DND-41 (cell line): ENCODE measurements around the gene COL23A1.

Source experiments
- ATAC-seq: fragments of 200-7000 bp; cut with Tn5 transposase; 3 replicates; pipeline ENCODE4 v1.9.1; 2021; ENCODE audit warnings: low read depth; ENCODE audit not compliant: insufficient read depth
- DNase-seq: peaks from one replicate; pipeline ENCODE4 v3.0.0-alpha.2; 2020
- H2AFZ ChIP-seq: 2 replicates; pipeline ENCODE4 v1.6.0; 2012; ENCODE audit warnings: low read depth, low read length
- H3K27ac ChIP-seq: 2 replicates; pipeline ENCODE4 v1.5.1; 2012; ENCODE audit warnings: low read length, inconsistent platforms
- H3K27me3 ChIP-seq: fragments of 200-600 bp; sonication (generic); 2 replicates; pipeline ENCODE4 v1.6.0; 2012; ENCODE audit warnings: low read length, mild to moderate bottlenecking, inconsistent platforms; ENCODE audit not compliant: insufficient read depth, poor library complexity
- H3K36me3 ChIP-seq: 2 replicates; pipeline ENCODE4 v1.5.1; 2012; ENCODE audit warnings: low read length, inconsistent platforms; ENCODE audit not compliant: insufficient read depth
- H3K4me1 ChIP-seq: 2 replicates; pipeline ENCODE4 v1.5.1; 2012; ENCODE audit warnings: mild to moderate bottlenecking, low read length; ENCODE audit not compliant: insufficient read depth
- H3K4me2 ChIP-seq: 2 replicates; pipeline ENCODE4 v1.6.0; 2012; ENCODE audit warnings: mild to moderate bottlenecking, moderate library complexity, low read length, inconsistent platforms; ENCODE audit not compliant: insufficient read depth
- H3K4me3 ChIP-seq, 2 experiments: fragments of 200-600 bp in 1 of 2; shearing (Covaris generic) in 1 of 2; 2 replicates each; pipeline ENCODE4 v1.5.1; 2012 to 2016; ENCODE audit warnings: inconsistent platforms in 2 of 2, low read length in 2 of 2, mild to moderate bottlenecking in 2 of 2, low read depth in 1 of 2, moderate library complexity in 1 of 2
- H3K79me2 ChIP-seq: 2 replicates; pipeline ENCODE4 v1.6.0; 2012; ENCODE audit warnings: low read length, inconsistent platforms; ENCODE audit not compliant: insufficient read depth
- H3K9ac ChIP-seq: 2 replicates; pipeline ENCODE4 v1.6.0; 2012; ENCODE audit warnings: low read depth, mild to moderate bottlenecking, inconsistent platforms, low read length, moderate library complexity
- H3K9me3 ChIP-seq: 2 replicates; pipeline ENCODE4 v1.5.1; 2012; ENCODE audit warnings: low read length, moderate library complexity, mild to moderate bottlenecking, inconsistent platforms; ENCODE audit not compliant: insufficient read depth, severe bottlenecking
- H4K20me1 ChIP-seq: 2 replicates; pipeline ENCODE4 v1.6.0; 2012; ENCODE audit warnings: low read length; ENCODE audit not compliant: insufficient read depth
- EZH2 ChIP-seq: IDR thresholded peaks from 3 replicates; pipeline ENCODE4 v1.6.1; 2012; ENCODE audit warnings: borderline replicate concordance, low read depth, mild to moderate bottlenecking, moderate library complexity, low read length, inconsistent platforms; ENCODE audit not compliant: severe bottlenecking
- TF ChIP-seq, protein P1 (sequence below): IDR thresholded peaks from 2 replicates; pipeline ENCODE4 v1.5.1; 2012; ENCODE audit warnings: borderline replicate concordance, low read length, moderate library complexity, mild to moderate bottlenecking; ENCODE audit not compliant: poor library complexity, severe bottlenecking; ENCODE audit errors: extremely low read depth

Gene COL23A1

DNA sequence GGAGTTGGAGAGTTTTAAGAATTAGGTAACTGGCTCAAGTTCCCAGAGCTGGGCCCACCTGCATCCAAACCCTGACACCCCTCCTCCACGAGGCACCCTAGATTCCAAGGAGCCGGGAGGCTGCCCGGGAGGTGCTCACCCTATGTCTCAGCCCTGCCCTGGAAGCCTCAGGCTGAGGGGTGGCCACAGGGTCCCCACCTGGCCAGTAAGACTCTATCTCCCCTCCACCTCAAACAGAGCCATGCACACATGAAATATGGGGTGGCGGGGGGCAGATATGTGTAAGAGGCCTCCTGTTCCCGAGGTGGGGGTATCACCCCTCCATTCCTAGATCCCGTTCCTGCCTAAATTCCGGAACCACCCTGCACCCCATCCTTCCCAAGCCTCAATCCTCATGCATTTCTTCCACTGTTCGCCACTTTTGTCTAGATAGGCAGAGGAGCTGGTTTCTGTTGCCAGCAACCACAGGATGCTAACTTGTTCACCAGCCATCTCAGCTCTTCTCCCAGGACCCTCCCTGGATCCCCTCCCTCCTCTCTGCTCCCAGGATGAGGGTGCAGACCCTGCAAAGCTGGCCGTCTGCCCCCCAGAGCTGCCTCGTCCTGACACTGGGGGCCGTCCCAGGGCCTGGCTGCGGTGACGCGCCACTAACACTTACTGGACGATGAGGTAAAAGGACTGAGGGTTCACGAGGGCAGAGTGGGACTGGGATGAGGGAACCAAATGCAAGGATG, 44.1 kb downstream of the COL23A1 start:
- H3K79me2 ChIP-seq = no peaks in the 10 kb centered on the region
- H3K36me3 ChIP-seq = no peaks in the 10 kb centered on the region
- DNase-seq (no peak), ATAC-seq (no peak)
- H2AFZ ChIP-seq = no peak overlapping the region
- H3K9ac ChIP-seq = no peak overlapping the region
- TF ChIP-seq EZH2 = no peak
- TF ChIP-seq, protein P1, sequence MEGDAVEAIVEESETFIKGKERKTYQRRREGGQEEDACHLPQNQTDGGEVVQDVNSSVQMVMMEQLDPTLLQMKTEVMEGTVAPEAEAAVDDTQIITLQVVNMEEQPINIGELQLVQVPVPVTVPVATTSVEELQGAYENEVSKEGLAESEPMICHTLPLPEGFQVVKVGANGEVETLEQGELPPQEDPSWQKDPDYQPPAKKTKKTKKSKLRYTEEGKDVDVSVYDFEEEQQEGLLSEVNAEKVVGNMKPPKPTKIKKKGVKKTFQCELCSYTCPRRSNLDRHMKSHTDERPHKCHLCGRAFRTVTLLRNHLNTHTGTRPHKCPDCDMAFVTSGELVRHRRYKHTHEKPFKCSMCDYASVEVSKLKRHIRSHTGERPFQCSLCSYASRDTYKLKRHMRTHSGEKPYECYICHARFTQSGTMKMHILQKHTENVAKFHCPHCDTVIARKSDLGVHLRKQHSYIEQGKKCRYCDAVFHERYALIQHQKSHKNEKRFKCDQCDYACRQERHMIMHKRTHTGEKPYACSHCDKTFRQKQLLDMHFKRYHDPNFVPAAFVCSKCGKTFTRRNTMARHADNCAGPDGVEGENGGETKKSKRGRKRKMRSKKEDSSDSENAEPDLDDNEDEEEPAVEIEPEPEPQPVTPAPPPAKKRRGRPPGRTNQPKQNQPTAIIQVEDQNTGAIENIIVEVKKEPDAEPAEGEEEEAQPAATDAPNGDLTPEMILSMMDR = no peak
- H3K4me1 ChIP-seq = peaks cover 7% of the 10 kb centered on the region; the same call in 1 of the 2 replicates
- H4K20me1 ChIP-seq = no peaks in the 10 kb centered on the region
- no peaks in the 10 kb centered on the region for H3K9me3 ChIP-seq
- H3K4me3 ChIP-seq = no peak overlapping the region
- H3K27ac ChIP-seq = no peak overlapping the region
- H3K4me2 ChIP-seq = no peak overlapping the region
- H3K27me3 ChIP-seq = no peaks in the 10 kb centered on the region

DNA sequence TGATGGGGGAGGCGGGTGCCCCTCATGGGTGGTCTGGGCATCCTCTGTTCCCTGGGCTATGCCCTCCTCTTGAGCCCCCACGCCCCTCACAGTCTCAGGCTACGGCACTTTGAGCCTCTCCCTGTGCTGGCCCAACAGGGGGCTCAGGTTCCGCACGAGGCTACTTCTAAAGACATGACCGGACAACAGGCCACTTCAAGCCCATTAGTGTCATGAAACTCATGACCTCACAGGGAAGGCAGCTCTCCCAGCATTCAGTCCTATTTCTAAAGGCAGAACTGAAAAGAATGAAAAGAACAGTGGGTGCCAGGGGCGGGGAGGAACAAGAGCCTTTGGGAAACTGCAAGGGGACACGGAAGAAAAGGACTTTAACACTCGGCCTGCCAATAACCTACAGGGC, 45.0 kb downstream of the COL23A1 start:
- H4K20me1 ChIP-seq = no peaks in the 10 kb centered on the region
- TF ChIP-seq, protein P1 = no peak
- TF ChIP-seq EZH2 = no peak
- H3K4me2 ChIP-seq = no peak overlapping the region
- no peak overlapping the region for H3K9ac ChIP-seq
- no peak for ATAC-seq
- H3K36me3 ChIP-seq = no peaks in the 10 kb centered on the region
- no peak overlapping the region for H3K4me3 ChIP-seq
- no peaks in the 10 kb centered on the region for H3K79me2 ChIP-seq
- no peaks in the 10 kb centered on the region for H3K9me3 ChIP-seq
- no peak overlapping the region for H2AFZ ChIP-seq
- no peak for DNase-seq
- no peak overlapping the region for H3K27ac ChIP-seq
- H3K4me1 ChIP-seq = peaks cover 2% of the 10 kb centered on the region; the same call in 1 of the 2 replicates
- no peaks in the 10 kb centered on the region for H3K27me3 ChIP-seq

DNA sequence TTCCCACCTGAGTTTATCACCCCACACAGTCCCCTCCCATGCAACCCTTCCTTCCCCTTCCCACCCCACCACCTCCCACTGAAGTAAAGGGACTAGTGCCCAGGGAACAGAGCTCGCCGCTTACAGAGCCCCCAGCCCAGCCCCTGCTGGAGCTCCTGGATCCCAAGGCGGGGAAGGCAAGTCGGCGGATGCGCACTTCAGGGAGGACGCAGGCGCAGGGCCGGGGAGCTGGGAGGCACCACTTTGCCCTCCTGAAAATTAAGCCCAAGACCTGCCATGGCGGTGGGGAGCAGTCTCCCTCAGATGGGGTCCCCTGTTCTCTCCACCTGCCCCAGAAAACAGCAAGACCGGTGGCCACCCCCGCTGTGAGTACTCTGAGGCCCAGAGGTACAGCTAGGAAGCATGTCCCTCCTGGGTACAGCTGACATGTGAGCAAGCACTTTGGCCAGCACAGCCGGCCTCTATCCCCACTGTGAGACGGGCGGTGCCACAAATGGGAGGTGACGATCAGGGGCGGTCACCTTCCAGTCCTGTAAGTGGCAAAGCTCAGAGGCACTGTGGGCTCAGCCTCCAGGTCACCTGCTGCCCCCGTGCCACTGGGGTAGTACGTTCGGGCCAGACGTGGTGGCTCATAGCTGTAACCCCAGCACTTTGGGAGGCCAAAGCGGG, 45.9 kb downstream of the COL23A1 start:
- no peaks in the 10 kb centered on the region for H3K4me1 ChIP-seq
- H3K36me3 ChIP-seq = no peaks in the 10 kb centered on the region
- H3K79me2 ChIP-seq = no peaks in the 10 kb centered on the region
- H3K4me3 ChIP-seq = no peak overlapping the region
- no peaks in the 10 kb centered on the region for H3K9me3 ChIP-seq
- H3K27me3 ChIP-seq = no peaks in the 10 kb centered on the region
- no peak overlapping the region for H2AFZ ChIP-seq
- TF ChIP-seq, protein P1 = no peak
- TF ChIP-seq EZH2 = no peak
- no peak overlapping the region for H3K4me2 ChIP-seq
- no peaks in the 10 kb centered on the region for H4K20me1 ChIP-seq
- H3K9ac ChIP-seq = no peak overlapping the region
- H3K27ac ChIP-seq = no peak overlapping the region
- ATAC-seq (no peak), DNase-seq (no peak)
